ENCODE results near the gene DPF3.

GRCh38 chr14:72732022-72732780, 161.7 kb downstream of the DPF3 start:
- TF ChIP-seq CTCF (IDR thresholded peaks at IDR 0.05; ENCODE audit: insufficient read depth, low read length, poor library complexity, severe bottlenecking): no peak
- no peak for TF ChIP-seq EZH2phosphoT487 (conservative IDR thresholded peaks at IDR 0.05; ENCODE audit: low read length)
